Measurements from ENCODE around the gene THPO.

GRCh38 chr3:184426691-184427141, 48.7 kb upstream of the THPO start:
- TF ChIP-seq, protein P1, sequence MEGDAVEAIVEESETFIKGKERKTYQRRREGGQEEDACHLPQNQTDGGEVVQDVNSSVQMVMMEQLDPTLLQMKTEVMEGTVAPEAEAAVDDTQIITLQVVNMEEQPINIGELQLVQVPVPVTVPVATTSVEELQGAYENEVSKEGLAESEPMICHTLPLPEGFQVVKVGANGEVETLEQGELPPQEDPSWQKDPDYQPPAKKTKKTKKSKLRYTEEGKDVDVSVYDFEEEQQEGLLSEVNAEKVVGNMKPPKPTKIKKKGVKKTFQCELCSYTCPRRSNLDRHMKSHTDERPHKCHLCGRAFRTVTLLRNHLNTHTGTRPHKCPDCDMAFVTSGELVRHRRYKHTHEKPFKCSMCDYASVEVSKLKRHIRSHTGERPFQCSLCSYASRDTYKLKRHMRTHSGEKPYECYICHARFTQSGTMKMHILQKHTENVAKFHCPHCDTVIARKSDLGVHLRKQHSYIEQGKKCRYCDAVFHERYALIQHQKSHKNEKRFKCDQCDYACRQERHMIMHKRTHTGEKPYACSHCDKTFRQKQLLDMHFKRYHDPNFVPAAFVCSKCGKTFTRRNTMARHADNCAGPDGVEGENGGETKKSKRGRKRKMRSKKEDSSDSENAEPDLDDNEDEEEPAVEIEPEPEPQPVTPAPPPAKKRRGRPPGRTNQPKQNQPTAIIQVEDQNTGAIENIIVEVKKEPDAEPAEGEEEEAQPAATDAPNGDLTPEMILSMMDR (IDR thresholded peaks at IDR 0.05 in 8 of 11, conservative IDR thresholded peaks at IDR 0.05 in 3 of 11), result no peak
- no peak for TF ChIP-seq POLR2A (IDR thresholded peaks at IDR 0.05)
